ENCODE data around the gene TIMM8A.

The TIMM8A gene

GRCh38 chrX:101385026-101385684, 36.6 kb upstream of the TIMM8A start:
- Histone ChIP-seq H3K36me3 (no peaks in the 10 kb centered on the region), H3K9me3 (no peaks in the 10 kb centered on the region), H3K4me1 (no peaks in the 10 kb centered on the region), H3K4me3 (ENCODE audit: low read depth, low read length) (no peak overlapping the region), H3K27me3 (no peaks in the 10 kb centered on the region)
- TF ChIP-seq, protein P1, sequence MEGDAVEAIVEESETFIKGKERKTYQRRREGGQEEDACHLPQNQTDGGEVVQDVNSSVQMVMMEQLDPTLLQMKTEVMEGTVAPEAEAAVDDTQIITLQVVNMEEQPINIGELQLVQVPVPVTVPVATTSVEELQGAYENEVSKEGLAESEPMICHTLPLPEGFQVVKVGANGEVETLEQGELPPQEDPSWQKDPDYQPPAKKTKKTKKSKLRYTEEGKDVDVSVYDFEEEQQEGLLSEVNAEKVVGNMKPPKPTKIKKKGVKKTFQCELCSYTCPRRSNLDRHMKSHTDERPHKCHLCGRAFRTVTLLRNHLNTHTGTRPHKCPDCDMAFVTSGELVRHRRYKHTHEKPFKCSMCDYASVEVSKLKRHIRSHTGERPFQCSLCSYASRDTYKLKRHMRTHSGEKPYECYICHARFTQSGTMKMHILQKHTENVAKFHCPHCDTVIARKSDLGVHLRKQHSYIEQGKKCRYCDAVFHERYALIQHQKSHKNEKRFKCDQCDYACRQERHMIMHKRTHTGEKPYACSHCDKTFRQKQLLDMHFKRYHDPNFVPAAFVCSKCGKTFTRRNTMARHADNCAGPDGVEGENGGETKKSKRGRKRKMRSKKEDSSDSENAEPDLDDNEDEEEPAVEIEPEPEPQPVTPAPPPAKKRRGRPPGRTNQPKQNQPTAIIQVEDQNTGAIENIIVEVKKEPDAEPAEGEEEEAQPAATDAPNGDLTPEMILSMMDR (IDR thresholded peaks at IDR 0.05; ENCODE audit: low read depth, low read length), result no peak
- no peak for DNase-seq

GRCh38 chrX:101383679-101384205, 35.2 kb upstream of the TIMM8A start:
- H3K4me3 ChIP-seq (ENCODE audit: low read depth, low read length), result no peak overlapping the region
- no peaks in the 10 kb centered on the region for H3K36me3 ChIP-seq
- H3K27me3 ChIP-seq, result no peaks in the 10 kb centered on the region
- no peaks in the 10 kb centered on the region for H3K9me3 ChIP-seq
- DNase-seq, result no peak
- TF ChIP-seq, protein P1 (IDR thresholded peaks at IDR 0.05; ENCODE audit: low read depth, low read length), result no peak
- H3K4me1 ChIP-seq, result no peaks in the 10 kb centered on the region

DNA sequence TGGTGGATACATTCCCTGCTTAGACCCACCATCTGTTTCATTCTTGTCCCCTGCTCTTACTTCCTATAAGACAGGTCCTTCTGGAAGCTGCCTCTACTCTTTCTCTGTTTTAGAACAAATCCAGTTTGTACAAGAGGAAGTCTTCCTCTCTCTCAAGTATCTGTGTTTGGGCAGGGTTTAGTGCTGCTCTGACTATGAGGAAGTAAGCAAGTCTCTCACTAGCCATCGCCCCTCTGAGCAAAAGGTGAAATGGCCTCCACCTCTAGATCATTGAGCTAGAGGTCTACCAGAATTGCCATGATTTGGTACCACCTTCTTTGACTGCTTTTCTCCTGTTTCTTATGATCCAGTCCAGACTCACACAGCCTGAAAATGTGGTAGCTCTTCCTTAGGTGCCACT, 29.0 kb upstream of the TIMM8A start:
- H3K4me3 ChIP-seq (ENCODE audit: low read depth, low read length), result no peak overlapping the region
- H3K36me3 ChIP-seq, result no peaks in the 10 kb centered on the region
- no peaks in the 10 kb centered on the region for H3K4me1 ChIP-seq
- TF ChIP-seq, protein P1 (IDR thresholded peaks at IDR 0.05; ENCODE audit: low read depth, low read length), result no peak
- no peak for DNase-seq
- no peaks in the 10 kb centered on the region for H3K27me3 ChIP-seq
- H3K9me3 ChIP-seq, result no peaks in the 10 kb centered on the region

DNA sequence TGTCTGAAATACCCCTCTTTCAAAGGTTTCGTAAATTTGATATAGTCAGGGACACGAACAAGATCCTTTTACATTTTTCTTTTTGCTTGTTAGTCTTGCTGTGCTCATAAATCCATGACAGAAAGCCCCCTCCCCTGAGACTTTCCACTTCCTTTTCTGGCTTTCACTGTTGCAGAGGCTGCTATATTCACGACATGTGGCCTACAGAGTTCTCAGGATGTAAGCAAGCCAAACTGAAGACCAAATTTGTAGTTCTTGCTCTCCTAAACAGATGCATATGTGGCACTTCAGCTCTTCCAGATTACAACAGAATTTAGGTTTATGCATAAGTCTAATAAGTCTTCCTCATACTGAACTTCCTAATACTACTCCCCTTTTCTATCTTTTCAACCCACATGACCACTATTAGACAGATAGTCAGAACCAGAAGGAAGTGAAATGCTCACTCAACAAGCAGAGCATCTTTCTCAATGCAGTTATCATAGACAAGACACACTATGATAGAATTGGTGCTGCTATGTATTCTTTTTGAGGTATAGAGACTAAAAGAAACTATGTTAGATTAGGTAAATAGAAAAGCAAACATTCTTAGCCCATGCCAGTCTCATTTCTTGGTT, 22.5 kb upstream of the TIMM8A start:
- Histone ChIP-seq H3K36me3 (no peaks in the 10 kb centered on the region), H3K4me1 (no peaks in the 10 kb centered on the region), H3K27me3 (no peaks in the 10 kb centered on the region), H3K4me3 (ENCODE audit: low read depth, low read length) (no peak overlapping the region), H3K9me3 (no peaks in the 10 kb centered on the region)
- DNase-seq, result no peak
- TF ChIP-seq, protein P1 (IDR thresholded peaks at IDR 0.05; ENCODE audit: low read depth, low read length), result no peak

- no peaks in the 10 kb centered on the region for H3K27me3 ChIP-seq
- no peak for DNase-seq
- no peaks in the 10 kb centered on the region for H3K4me1 ChIP-seq
- H3K36me3 ChIP-seq, result no peaks in the 10 kb centered on the region
- no peak overlapping the region for H3K4me3 ChIP-seq (ENCODE audit: low read depth, low read length)
- no peaks in the 10 kb centered on the region for H3K9me3 ChIP-seq
- TF ChIP-seq, protein P1 (IDR thresholded peaks at IDR 0.05; ENCODE audit: low read depth, low read length), result no peak
Observed at GRCh38 chrX:101369687-101370086, 21.1 kb upstream of the TIMM8A start.

DNA sequence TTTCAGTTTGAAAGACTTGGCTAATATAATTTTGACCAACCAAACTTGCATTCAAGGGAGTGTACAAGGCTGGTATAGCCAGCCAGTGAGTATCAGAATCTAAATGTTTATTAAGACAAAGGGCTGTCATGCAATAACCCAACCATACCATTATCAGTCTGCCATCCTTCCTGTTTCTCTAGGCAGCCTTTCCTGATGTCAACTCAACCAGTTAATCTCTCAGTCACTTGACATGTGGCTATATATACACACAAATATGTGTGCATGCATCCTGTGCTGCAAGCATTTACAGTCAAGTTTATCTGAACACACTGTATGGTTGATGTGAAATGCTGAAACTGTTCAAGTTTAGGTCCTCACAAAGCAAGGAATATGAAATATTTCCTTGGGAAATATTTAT, 20.3 kb upstream of the TIMM8A start:
- no peaks in the 10 kb centered on the region for H3K9me3 ChIP-seq
- no peaks in the 10 kb centered on the region for H3K36me3 ChIP-seq
- TF ChIP-seq, protein P1 (IDR thresholded peaks at IDR 0.05; ENCODE audit: low read depth, low read length), result no peak
- DNase-seq, result no peak
- H3K27me3 ChIP-seq, result no peaks in the 10 kb centered on the region
- no peaks in the 10 kb centered on the region for H3K4me1 ChIP-seq
- no peak overlapping the region for H3K4me3 ChIP-seq (ENCODE audit: low read depth, low read length)

Data from BE2C (cell line).